ENCODE measurements around the gene EI24.
"Not testable (repeated sequence)": the region's sequence is repeated elsewhere in the genome, so short reads cannot be mapped to it uniquely, and the experiment has no call there.

The EI24 gene

DNA sequence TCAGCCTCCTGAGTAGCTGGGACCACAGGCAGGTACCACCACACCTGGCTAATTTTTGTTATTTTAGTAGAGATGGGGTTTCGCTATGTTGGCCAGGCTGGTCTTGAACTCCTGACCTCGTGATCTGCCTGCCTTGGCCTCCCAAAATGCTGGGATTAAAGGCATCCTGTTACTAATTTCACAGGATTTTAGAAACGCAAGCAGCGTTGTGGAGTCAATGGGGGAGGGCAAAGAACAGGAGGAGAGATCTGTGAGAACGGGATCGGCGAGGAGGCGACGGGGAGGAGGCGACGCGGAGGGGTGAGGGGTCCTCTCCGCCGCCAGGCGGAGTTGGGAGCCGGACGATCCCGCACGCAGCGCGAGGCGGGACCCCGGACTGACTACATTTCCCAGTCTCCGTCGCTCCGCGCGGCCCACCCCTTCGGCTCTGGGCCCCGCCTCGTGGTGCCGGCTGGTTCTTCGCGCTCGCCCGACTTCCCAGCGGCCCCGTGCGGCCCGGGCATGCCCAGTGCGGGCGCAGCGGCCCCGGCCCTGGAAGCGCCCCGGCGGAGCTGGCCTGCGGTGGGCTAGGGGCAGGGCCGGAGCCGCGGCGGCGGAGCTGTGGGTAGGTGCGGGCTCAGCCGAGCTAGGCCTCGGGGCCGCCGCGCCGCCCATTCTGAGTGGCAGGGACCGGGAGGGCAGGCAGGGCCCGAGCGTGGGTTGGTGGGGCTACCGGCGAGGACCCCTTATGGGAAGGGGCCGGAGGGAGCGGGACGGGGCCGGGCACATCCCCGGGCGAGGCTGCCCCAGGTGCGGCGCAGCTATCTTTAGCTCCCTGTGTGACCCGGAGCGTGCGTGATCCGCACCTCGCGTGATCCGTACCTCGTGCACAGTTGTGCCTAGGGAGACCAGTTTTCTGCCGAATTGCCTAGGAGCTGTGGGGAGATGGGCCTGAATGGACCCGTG is at the start of gene EI24:
EI24 (plus strand) TSS at position 508 of the 945 bp plus-strand sequence. CDS start 3,051 bp downstream, outside the sequence.
- DNase-seq (ENCODE audit: low spot score): peak; percentile 94

DNA sequence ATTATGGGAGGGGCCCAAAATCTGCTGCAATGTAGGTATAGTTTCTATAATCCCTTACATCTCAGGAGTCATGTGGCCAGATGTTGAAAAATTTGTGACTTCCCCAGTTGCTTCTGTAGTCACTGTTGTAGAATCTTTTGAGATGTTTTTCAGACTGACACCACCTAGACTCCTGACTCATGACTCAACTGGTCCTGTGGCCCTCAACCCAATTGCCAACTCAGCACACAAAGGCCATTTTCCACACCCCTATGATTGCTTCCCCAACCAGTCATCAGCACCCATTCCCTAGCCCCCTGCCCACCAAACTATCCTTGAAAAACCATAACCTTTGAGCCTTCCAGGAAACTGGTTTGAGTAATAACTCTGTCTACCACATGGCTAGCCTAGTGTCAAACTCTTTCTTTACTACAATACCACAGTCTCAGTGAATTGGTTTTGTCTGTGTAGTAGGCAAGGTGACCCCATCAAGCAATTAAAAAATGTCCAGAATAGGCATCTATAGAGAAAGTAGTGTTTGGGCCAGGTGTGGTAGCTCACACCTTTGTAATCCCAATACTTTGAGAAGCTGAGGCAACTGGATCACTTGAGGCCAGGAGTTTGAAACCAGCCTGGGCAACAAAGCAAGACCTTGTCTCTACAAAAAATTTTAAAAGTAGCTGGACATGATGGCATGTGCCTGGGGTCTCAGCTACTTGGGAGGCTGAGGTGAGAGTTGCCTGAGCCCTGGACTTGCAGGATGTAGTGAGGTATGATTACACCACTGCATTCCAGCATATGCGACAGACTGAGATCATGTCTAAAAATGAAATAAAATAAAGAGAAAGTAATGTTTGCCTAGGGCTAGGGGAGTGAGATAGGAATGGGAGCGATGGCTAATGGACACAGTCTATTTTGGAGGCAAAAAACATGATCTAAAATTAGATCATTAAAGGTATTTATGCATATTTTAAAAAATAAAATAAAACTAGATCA is 49.1 kb upstream of the EI24 start:
- DNase-seq (ENCODE audit: low spot score): no peak

DNA sequence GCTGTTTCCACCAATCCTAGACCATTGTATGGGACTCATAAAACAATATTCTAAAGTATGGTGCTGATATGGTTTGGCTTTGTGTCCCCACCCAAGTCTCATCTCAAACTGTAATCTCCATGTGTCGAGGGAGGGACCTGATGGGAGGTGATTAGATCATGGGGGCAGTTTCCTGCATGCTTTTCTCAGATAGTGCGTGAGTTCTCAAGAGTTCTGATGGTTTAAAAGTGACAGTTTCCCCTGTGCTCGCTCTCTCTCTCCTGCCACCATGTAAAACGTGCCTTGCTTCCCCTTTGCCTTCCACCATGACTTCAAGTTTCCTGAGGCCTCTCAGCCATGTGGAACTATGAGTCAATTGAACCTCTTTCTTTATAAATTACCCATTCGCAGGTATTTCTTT is 44.0 kb upstream of the EI24 start:
- no peak for DNase-seq (ENCODE audit: low spot score)

DNA sequence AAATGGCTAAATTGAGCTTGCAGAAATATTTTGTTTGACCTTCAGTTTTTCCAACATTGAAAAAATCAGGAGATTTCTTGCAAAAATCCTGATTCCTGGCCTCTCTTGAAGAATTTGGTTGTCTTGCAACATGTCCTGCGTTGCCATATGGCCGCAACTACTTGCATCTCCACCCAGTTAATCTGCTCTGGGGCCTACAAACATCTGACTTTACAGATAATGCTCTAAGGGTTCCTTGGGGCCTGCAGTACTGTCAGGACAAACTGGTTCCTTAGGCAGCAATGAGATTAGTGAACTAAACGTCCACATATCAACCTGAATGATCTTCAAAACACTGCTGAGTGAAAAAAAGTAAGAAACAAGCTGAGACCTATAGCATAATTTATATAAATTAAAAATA is 36.6 kb upstream of the EI24 start:
- no peak for DNase-seq (ENCODE audit: low spot score)

DNA sequence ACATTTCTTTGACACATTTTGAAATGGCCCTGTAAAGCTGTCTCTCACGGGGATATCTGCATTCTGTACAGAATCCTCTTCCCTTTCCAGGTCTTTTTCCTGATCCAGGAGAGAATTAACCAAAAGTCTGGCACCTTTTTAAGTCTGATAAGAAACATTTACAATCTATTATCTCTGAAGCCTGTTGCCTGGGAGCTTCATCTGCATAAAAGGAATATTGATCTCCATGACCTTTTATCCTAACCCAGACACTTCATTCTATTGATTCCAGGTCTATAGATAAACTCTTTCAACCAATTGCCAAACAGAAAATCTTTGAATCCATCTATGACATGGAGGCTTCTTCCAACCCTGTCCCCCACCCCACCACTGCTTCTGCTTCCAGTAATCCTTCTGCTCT is 33.7 kb upstream of the EI24 start:
- no peak for DNase-seq (ENCODE audit: low spot score)

DNA sequence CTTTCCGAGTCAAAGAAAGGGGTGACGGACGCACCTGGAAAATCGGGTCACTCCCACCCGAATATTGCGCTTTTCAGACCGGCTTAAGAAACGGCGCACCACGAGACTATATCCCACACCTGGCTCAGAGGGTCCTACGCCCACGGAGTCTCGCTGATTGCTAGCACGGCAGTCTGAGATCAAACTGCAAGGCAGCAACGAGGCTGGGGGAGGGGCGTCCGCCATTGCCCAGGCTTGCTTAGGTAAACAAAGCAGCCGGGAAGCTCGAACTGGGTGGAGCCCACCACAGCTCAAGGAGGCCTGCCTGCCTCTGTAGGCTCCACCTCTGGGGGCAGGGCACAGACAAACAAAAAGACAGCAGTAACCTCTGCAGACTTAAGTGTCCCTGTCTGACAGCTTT is 32.4 kb upstream of the EI24 start:
- DNase-seq (ENCODE audit: low spot score): not testable (repeated sequence)

DNA sequence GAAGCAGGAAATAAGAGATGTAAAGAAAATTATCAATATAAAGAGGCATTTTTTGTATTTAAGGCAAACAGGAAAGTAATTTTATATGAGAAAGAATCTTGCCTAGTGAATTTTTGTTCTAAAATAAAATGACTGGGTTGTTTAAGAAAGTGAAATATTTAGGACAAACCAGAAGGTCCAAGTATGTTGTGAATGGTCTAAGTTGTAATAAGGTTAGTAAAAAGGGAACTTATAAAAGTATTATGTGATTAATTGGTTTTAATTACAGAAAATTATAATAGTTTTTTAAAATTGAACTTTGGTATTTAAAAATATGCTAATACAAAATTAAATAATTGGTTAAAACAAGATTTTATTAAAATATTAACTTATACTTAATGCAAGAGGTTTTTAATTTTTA is 26.6 kb upstream of the EI24 start:
- DNase-seq (ENCODE audit: low spot score): no peak

DNA sequence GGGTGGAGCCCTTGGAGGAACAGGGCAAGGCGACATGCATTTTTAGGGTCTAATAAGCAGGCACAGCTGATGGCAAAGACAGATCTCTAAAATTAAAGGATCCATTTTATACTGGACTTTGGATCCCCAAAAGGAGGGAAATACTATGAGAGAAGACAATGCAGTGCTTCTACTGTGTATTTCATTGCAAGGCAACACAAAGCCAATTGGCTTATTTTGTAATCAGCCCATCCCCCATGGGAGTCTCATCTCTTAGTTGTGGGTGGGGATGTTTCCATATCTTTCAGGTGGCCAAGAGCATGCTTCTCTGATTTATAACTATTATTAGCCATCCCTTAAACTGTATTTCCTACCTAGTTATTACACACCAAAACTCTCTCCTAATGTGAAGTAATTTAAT is 18.5 kb upstream of the EI24 start:
- DNase-seq (ENCODE audit: low spot score): no peak

DNA sequence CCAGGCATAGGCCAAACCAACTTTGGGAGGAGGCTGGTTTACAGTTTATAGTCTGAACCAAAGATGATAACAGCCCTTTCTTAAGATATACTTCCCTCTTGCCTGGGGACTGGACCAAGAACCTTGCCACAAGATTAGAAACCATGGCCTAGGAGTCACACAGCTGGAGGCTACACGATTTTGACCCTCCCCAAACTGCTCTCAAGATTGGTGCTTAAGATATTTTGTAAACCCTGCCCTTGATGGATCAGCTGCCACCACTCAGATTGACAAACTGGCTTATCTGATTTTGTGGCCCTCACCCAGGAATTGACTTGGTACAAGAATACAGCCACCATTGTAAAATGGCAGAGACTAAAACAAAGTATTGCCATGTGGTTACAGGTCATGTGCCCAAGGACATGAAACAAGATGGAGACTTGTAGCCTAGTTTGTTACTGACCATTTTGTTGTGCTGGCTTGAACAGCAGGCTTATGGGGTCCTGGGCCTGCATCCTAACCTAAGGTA is 17.4 kb upstream of the EI24 start:
- no peak for DNase-seq (ENCODE audit: low spot score)

DNA sequence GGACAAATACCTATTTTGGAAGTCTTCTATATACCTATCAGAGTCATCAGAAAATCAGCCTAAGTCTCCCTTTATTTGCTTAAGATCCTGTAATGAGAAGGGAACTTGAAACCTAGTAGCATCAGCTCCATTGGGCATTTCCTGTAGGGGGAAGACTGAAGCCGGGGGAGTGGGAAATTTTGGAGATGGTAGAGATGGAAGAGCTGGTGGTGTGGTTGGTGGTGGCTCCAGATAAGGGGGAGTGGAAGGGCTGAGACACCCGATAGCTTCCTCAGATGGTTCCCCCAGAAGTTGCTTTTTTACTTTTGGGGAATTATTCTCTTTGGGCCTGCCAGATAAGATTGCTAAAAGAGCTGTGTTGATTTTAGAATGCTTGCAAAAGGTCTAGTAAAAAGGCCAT is 16.4 kb upstream of the EI24 start:
- DNase-seq (ENCODE audit: low spot score): no peak

DNA sequence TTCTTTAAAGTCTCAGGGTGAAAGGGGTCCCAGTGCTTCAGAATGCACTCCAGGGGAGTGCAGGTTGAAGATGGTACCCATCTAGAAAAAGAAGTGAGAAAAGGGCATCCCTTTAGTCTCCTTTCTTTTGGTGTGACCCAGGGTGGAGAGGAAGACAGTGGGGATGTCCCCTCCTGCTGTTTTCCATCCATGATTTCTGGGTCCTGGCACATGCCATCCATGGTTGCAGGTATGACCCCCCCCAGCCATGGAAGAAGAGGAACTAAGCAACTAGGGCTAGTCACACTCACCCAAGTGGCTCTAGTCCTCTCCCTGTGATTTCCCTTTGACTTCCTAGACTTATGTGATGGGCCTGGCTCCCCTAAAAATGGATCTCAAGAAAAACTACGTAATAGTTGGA is 15.9 kb upstream of the EI24 start:
- no peak for DNase-seq (ENCODE audit: low spot score)

DNA sequence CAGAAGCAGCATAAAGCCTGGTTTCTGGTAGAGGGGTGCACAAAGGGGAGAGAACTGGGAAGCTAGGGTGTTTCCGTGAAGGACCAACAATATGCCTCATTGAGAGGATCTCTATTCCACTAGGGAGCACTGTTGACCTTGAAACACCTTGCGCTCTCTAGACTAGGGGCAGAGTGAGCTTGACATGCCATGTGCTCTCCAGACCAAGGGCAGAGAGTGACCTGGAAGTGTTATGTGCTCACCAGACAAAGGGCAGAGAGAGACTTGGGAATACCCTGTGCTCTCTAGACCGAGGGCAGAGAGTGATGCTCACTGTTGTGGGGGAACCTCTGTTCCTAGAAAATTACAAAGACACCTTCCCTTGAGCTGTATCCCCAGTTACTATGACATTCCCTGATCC is 15.2 kb upstream of the EI24 start:
- no peak for DNase-seq (ENCODE audit: low spot score)

DNA sequence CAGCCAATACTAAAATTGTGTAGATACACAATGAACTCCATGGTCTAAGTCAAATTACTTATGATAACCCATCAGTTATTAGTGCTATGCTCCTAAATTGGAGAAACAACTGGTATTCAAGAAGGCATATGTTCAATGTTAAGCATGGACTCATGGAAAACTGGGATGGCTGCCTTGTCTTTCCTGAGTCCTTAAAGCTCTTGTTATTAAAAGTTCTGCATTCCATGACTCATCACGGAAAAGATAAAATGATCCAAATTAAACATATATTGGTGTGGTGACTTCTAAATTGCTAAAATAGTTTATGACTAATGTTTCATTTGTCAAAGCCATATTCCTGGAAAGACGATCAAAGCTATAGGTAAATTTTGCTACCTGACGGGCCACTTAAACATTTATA is 9.4 kb upstream of the EI24 start:
- no peak for DNase-seq (ENCODE audit: low spot score)

DNA sequence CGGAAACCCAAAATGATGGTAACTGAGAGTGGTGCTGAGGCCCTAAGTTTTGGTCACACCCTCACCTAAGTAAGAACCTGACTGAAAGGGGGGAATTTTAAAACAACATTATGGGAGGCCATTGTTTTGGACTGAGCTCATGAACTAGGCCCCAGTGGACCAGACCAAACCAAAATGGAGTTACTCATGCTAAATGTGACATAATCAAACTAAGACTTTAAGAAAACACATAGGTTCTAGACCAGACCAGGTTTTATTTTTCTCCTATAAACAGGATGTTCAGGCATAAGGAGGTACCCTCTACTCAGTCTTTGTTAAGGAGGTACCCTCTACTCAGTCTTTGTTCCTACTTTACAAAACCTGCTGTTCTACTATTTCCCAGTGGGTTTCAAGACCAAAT is 7.4 kb upstream of the EI24 start:
- DNase-seq (ENCODE audit: low spot score): no peak

DNA sequence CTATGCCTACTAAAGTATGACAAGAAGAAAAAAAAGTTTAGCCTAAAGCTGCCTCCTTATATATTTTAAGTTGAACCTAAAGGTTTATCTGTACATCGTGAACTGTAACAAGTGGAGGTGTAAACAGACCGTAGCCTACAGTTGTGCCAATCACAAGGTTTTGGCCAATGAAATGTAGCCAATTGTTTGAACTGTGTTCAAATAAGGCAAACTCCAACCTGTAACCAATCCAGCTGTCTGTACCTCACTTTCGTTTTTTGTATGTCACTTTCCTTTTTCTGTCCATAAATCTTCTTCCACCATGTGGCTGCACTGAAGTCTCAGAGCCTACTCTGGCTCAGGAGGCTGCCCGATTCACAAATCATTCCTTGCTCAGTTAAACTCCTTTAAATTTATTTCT is 6.8 kb upstream of the EI24 start:
- no peak for DNase-seq (ENCODE audit: low spot score)

DNA sequence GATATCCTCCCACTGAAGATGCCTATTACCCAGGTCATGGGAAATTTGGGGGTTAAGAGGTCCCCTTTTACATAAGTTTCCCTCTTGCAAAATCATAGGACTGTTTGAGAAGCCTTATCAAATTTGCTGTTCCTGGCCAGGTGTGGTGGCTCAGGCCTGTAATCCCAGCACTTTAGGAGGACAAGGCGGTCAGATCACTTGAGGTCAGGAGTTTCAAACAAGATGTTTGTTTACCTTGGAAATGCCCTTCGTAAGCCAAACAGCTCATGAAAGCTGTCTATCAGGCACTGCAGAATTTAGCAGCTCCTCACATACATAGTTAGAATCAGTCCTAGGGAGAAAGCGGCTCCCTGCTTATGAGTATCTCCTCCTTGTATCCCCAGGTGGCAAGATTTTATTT is 4.9 kb upstream of the EI24 start:
- no peak for DNase-seq (ENCODE audit: low spot score)

DNA sequence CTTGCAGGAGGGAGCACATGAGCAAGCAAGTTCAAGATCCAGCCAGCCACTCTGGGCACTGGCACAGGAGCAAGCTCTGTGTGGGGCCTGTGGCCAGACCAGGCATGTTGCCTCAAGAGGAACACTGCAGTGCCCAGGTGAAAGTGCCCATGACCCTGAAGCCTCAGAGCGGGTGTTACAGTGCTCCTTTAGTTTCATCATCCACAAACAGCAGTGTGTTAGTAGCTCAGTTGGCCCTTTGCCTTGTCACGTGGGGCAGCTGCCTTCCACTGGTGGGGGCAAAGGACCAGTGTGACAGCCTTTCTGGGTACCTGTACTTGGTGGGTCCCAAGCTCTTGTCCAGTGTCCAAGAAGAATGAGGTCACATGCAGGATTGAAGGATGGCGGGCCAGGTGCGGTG is 3.0 kb upstream of the EI24 start:
- DNase-seq (ENCODE audit: low spot score): no peak

DNA sequence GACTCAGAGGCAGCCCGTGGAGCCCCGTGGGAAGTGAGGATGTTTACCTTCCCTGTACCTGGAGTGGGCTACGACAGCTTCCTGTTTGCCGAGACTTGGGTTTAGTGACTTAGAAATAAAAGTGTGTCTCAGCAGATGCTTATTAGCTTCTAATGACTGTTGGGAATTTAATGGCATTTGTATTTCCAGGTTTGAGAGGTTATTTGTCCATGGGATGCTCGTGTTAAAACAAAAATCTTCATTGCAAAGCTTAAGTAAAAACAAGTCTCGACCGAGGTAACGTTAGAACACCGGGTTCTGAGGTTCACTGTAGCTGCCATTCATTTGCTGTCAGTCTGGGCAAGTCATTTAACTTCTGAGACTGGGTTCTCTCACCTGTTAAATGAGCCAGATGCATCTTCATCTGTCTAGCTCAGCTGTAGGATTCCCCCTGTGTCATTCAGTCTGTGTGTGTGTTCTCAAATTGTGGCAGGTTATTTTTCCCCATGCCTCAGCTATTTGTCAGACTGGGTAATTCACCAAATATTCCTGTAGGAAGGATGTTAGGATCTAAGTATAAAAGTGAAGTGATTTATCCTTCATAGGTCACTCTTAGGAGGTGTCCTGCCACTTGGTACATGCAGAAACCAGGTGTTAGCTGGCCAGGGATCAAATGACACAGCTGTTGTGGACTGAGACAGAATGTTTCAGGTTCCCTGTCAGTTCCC is 791 bp downstream of the EI24 start:
- DNase-seq (ENCODE audit: low spot score): peak; percentile 2

DNA sequence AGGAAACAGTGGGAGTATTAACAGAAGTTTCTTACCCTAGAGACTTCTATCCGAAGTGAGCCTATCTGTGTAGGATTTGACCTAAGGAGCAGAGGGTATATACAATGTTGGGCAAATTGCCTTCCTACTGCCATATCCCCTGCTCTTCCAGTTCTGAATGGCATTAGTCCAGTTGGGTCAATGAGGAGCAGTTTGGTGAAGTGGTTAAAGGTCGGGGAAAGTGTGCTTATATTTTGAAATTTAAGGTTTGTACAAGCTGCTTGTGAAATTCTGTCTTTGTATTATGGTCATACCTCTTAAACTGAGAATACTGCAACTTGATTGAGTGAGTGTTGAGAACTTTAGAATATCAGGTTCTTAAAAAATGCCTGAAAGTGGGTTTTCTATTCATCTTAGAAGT is 1.7 kb downstream of the EI24 start:
- no peak for DNase-seq (ENCODE audit: low spot score)

DNA sequence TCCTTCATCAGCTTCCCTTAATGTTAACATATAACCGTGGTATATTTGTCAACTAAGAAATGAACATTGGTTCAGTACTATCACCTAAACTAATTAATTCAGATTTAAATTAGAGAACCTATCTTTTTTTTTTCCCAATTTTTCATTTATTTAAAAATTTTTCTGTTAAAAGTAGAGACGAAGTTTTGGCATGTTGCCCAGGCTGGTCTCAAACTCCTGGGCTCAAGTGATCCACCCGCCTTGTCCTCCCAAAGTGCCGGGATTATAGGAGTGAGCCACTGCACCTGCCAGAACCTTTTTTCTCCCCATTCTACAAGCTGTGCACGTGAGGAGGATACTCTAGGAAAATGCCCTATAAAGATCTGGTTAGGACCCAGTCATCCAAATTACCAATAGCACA is 3.6 kb downstream of the EI24 start:
- no peak for DNase-seq (ENCODE audit: low spot score)

DNA sequence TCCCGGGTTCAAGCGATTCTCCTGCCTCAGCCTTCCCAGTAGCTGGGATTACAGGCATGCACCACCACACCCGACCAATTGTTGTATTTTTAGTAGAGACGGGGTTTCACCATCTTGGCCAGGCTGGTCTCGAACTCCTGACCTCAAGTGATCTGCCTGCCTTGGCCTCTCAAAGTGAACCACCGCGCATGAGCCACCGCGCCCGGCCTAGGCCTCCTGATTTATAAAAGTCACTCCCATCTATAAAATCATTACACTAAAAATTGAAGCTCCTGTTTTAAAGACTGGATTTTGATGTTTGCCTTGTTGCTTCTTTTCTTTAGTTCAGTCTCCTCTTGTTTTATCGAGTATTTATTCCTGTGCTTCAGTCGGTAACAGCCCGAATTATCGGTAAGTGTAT is 7.9 kb downstream of the EI24 start:
- DNase-seq (ENCODE audit: low spot score): not testable (repeated sequence)

DNA sequence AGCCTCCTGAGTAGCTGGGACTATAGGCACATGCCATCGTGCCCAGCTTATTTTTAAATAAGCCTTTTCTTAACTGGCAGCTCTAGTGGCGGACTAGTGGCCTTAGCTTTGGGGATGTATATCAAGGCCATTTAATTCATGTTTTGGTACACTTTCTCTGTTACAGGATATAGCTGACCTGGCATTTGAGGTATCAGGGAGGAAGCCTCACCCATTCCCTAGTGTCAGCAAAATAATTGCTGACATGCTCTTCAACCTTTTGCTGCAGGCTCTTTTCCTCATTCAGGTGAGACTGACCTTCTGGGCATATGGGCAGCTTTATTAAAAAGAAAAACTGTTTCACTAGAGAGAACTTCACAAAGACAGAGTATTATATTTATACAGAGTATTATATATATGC is 9.5 kb downstream of the EI24 start:
- DNase-seq (ENCODE audit: low spot score): no peak
